HEK293 (cell line): Measurements from ENCODE around the gene RGL3.

Experiments
- CTCF ChIA-PET: fragments of 350-600 bp; formaldehyde crosslinking; extraction: SDS; loops from one replicate; lab custom pipeline; 2021; ENCODE audit warnings: antibody characterized with exemption; lab: Yijun Ruan, JAX
- POLR2A ChIA-PET: fragments of 300-600 bp; formaldehyde crosslinking; extraction: SDS; loops from one replicate; lab custom pipeline; 2020; ENCODE audit warnings: antibody characterized with exemption, inconsistent platforms; lab: Yijun Ruan, JAX
- H3K27ac ChIP-seq: fragments of 200-500 bp; sonication (Bioruptor generic); 2 replicates; pipeline ENCODE4 v1.5.1; 2014; ENCODE audit warnings: low read depth, low read length, control low read depth, inconsistent platforms; ENCODE audit errors: extremely low read depth
- H3K36me3 ChIP-seq, 2 experiments: fragments of 200-500 bp in 1 of 2; sonication (Bioruptor generic) in 1 of 2; 1 replicate in 1 of 2; 2 replicates in 1 of 2; pipeline ENCODE4 v1.5.1; 2014 to 2017; ENCODE audit warnings: inconsistent platforms in 2 of 2, low read length in 2 of 2; ENCODE audit not compliant: control insufficient read depth in 2 of 2, insufficient read depth in 1 of 2
- H3K4me1 ChIP-seq: fragments of 200-500 bp; sonication (Bioruptor generic); 2 replicates; pipeline ENCODE4 v1.5.1; 2014; ENCODE audit warnings: mild to moderate bottlenecking, low read length, inconsistent platforms; ENCODE audit not compliant: control insufficient read depth, insufficient read depth
- H3K4me3 ChIP-seq: 2 replicates; pipeline ENCODE4 v1.5.1; 2011; ENCODE audit warnings: low read depth, mild to moderate bottlenecking, control low read depth, low read length, moderate library complexity
- H3K9me3 ChIP-seq: fragments of 200-500 bp; sonication (Bioruptor generic); 2 replicates; pipeline ENCODE4 v1.5.1; 2014; ENCODE audit warnings: low read depth, low read length, inconsistent platforms; ENCODE audit not compliant: control insufficient read depth, insufficient read depth
- BCL11B ChIP-seq: fragments of 450-650 bp; formaldehyde crosslinking; IDR thresholded peaks from 2 replicates; pipeline ENCODE4 v1.5.1; 2016; ENCODE audit warnings: low read depth, missing biosample characterization, missing genetic modification characterization
- GLIS2 ChIP-seq: fragments of 450-650 bp; formaldehyde crosslinking; IDR thresholded peaks from 2 replicates; pipeline ENCODE4 v1.5.1; 2016; ENCODE audit warnings: missing biosample characterization, missing genetic modification characterization
- KLF9 ChIP-seq: fragments of 450-650 bp; formaldehyde crosslinking; IDR thresholded peaks from 2 replicates; pipeline ENCODE4 v1.5.1; 2016; ENCODE audit warnings: missing biosample characterization, missing genetic modification characterization, low read depth
- SP2 ChIP-seq: fragments of 450-650 bp; formaldehyde crosslinking; IDR thresholded peaks from 2 replicates; pipeline ENCODE4 v1.5.1; 2016; ENCODE audit warnings: missing biosample characterization, missing genetic modification characterization
- SP7 ChIP-seq: fragments of 450-650 bp; formaldehyde crosslinking; IDR thresholded peaks from 2 replicates; pipeline ENCODE4 v1.5.1; 2016; ENCODE audit warnings: missing biosample characterization, missing genetic modification characterization
- ZNF37A ChIP-seq: fragments of 450-650 bp; IDR thresholded peaks from 2 replicates; pipeline ENCODE4 v1.5.1; 2018; ENCODE audit warnings: missing biosample characterization, missing genetic modification characterization
- ZNF426 ChIP-seq: fragments of 450-650 bp; formaldehyde crosslinking; IDR thresholded peaks from 2 replicates; pipeline ENCODE4 v1.5.1; 2017; ENCODE audit warnings: missing biosample characterization, missing genetic modification characterization, mild to moderate bottlenecking, inconsistent platforms, moderate library complexity
- ZSCAN16 ChIP-seq: fragments of 450-650 bp; formaldehyde crosslinking; IDR thresholded peaks from 2 replicates; pipeline ENCODE4 v1.5.1; 2016; ENCODE audit warnings: missing biosample characterization, missing genetic modification characterization
- TF ChIP-seq, protein P1 (sequence below): fragments of 450-650 bp; IDR thresholded peaks from 2 replicates; pipeline ENCODE4 v1.5.1; 2018; ENCODE audit warnings: missing biosample characterization, missing genetic modification characterization
- TF ChIP-seq, protein P2 (sequence below): fragments of 450-650 bp; formaldehyde crosslinking; IDR thresholded peaks from 2 replicates; pipeline ENCODE4 v1.5.1; 2017; ENCODE audit warnings: missing biosample characterization, missing genetic modification characterization
- TF ChIP-seq, protein P3 (sequence below): fragments of 450-650 bp; formaldehyde crosslinking; IDR thresholded peaks from 2 replicates; pipeline ENCODE4 v1.5.1; 2016; ENCODE audit warnings: missing biosample characterization, missing genetic modification characterization
- TF ChIP-seq, protein P4 (sequence below): fragments of 450-650 bp; formaldehyde crosslinking; IDR thresholded peaks from 2 replicates; pipeline ENCODE4 v1.5.1; 2016; ENCODE audit warnings: missing biosample characterization, missing genetic modification characterization
- TF ChIP-seq, protein P5 (sequence below): fragments of 450-650 bp; formaldehyde crosslinking; IDR thresholded peaks from 2 replicates; pipeline ENCODE4 v1.5.1; 2016; ENCODE audit warnings: missing biosample characterization, missing genetic modification characterization

The RGL3 gene

DNA sequence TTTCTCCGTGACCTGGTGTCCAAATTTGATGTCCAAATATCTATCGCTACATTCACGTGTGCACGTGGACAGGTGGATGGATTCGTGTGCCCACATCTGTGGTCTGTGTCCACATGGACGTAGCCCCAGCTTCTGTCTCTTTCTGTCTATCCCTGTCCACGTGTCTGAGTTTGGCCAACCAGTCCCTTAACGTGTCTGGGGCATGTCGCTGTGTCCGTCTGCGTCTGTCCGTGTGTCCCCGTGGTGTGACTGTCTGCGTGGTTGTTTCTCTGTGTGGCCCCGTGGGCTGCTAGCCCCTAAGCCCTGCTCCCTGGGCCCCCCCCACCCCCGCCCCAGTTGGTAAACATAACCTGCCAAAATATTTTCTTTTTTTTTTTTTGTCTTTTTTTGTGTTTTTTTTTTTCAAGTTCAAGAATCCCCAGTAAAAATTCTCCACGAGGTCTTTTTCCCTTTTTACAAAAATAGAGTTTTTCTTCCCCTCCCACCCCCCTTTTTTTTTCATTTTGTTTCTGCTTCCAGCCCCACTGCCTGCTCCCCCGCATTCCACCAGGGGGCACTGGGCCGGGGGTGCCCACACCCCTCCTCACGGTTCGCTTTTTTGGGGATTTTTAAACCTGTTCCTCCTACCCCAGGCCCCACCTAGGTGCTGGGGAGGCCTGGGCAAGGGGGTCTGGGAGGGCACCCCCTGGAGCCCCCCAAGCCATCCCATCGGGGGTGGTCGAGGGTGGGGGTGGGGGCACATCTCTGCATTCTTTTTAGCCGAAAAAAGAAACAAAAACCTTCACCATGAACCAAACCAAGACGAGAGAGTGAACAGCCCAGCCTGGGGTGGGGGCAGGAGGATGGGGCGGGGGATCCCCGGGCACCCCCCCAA is 34.6 kb upstream of the RGL3 start (continued):
- 0 out of 2 replicates have a peak, but pooled peaks have one; percentile 20 for TF ChIP-seq GLIS2 (tag by site-specific recombination)
- TF ChIP-seq, protein P1, sequence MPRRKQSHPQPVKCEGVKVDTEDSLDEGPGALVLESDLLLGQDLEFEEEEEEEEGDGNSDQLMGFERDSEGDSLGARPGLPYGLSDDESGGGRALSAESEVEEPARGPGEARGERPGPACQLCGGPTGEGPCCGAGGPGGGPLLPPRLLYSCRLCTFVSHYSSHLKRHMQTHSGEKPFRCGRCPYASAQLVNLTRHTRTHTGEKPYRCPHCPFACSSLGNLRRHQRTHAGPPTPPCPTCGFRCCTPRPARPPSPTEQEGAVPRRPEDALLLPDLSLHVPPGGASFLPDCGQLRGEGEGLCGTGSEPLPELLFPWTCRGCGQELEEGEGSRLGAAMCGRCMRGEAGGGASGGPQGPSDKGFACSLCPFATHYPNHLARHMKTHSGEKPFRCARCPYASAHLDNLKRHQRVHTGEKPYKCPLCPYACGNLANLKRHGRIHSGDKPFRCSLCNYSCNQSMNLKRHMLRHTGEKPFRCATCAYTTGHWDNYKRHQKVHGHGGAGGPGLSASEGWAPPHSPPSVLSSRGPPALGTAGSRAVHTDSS (tag by site-specific recombination): no peak
- TF ChIP-seq KLF9: no peak
- no peak for TF ChIP-seq SP2 (tag by site-specific recombination)
- TF ChIP-seq BCL11B (tag by site-specific recombination): no peak
- no peak for TF ChIP-seq SP7 (tag by site-specific recombination)
- TF ChIP-seq ZNF426 (tag by site-specific recombination): no peak
- TF ChIP-seq, protein P2, sequence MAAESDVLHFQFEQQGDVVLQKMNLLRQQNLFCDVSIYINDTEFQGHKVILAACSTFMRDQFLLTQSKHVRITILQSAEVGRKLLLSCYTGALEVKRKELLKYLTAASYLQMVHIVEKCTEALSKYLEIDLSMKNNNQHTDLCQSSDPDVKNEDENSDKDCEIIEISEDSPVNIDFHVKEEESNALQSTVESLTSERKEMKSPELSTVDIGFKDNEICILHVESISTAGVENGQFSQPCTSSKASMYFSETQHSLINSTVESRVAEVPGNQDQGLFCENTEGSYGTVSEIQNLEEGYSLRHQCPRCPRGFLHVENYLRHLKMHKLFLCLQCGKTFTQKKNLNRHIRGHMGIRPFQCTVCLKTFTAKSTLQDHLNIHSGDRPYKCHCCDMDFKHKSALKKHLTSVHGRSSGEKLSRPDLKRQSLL (tag by site-specific recombination): no peak

DNA sequence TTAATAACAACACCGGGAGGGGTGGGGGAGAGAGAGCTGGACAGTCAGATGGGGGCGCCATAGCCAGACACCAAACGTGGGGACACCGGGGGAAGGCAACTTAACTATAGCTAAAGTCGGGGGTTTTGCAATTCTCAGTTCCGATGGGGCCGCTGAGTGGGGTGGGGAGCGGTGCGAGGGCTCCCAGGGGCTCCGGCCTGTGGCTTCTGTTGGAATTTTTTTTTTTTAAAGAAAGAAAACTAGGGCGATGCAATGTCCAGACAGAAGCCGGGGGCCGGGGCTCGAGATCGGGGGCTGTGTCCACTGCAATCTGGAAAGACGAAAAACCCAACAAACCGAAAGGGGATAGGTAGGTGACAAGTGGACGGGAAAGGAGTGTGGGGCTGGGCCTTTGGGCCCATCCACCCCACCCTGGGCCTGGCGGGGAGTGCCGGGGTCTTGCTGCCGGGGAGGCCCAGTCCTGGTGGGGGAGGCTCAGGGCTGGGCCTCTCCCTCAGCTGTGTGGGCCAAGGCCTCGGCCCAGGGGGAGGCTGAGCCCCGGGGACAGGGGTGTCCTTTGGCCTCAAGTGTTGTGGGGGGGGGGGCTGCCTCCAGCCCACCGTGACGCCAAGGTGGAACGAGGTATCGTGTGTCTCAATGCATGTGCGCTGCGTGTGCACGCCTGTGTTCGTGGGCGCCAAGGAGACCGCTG is 33.7 kb upstream of the RGL3 start:
- Histone ChIP-seq H3K4me3 (no peak overlapping the region), H3K36me3 (peaks cover 10 to 25% of the 10 kb centered on the region in 2 experiments; a peak in 2 of 3 replicates), H3K4me1 (no peaks in the 10 kb centered on the region), H3K27ac (no peak overlapping the region), H3K9me3 (no peaks in the 10 kb centered on the region)
- TF ChIP-seq, protein P3, sequence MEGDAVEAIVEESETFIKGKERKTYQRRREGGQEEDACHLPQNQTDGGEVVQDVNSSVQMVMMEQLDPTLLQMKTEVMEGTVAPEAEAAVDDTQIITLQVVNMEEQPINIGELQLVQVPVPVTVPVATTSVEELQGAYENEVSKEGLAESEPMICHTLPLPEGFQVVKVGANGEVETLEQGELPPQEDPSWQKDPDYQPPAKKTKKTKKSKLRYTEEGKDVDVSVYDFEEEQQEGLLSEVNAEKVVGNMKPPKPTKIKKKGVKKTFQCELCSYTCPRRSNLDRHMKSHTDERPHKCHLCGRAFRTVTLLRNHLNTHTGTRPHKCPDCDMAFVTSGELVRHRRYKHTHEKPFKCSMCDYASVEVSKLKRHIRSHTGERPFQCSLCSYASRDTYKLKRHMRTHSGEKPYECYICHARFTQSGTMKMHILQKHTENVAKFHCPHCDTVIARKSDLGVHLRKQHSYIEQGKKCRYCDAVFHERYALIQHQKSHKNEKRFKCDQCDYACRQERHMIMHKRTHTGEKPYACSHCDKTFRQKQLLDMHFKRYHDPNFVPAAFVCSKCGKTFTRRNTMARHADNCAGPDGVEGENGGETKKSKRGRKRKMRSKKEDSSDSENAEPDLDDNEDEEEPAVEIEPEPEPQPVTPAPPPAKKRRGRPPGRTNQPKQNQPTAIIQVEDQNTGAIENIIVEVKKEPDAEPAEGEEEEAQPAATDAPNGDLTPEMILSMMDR (tag by site-specific recombination): 0 out of 2 replicates have a peak, but pooled peaks have one; percentile 16
- TF ChIP-seq ZSCAN16 (tag by site-specific recombination): no peak
- ChIA-PET POLR2A (interaction anchor here (0.7 to 1.0 kb wide), 2 partner anchors 10 to 71 kb away, joined by 5 read pairs; no protein-coding TSS in a partner anchor), CTCF (interaction anchor here (0.6 to 1.6 kb wide), 10 partner anchors 9 to 161 kb away, joined by 3 to 6 read pairs (median 4); partner anchors contain the start of gene RAB3D)

DNA sequence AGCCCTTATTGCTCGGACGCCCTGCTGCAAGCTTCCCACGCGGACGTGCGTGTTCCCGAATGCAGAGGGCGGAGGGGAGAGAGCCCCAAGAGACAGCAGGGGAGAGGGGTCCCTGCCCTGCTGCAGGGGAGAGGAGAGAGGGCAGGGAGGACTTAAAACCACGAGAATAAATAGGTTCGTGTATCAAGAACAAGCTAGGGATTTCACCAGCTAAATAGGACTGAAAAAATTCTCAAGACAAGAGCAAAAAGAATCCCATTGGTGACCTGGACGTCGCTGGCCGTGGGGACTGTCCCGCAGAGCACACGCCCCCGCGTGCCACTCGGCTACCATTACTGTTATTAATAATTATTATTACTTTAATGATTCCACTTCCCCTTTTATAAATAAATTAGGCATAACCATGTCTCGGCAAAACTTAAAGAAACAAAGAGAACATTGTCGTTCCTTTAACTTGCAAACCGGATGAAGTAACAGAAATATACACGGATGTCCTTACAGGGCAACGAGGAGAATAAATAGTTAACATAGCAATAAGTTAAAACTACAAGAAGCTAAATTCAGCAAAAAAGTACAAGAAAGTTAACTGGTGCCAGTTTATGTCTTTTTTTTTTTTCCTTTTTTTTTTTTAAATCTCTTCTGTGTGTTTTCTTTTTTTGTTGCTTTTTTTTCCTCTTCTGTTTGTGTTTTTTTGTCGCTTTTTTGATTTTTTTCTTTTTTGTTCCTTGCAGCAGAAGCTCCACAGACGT is 32.9 kb upstream of the RGL3 start:
- ChIA-PET CTCF (interaction anchor here (0.6 to 1.6 kb wide), 11 partner anchors 8 to 198 kb away, joined by 3 to 6 read pairs (median 4); partner anchors contain the start of gene RAB3D), POLR2A (interaction anchor here (0.6 to 1.2 kb wide), 4 partner anchors 11 to 1061 kb away, joined by 3 to 5 read pairs (median 4); no protein-coding TSS in a partner anchor)
- H3K4me1 ChIP-seq: no peaks in the 10 kb centered on the region
- H3K27ac ChIP-seq: no peak overlapping the region
- TF ChIP-seq, protein P4, sequence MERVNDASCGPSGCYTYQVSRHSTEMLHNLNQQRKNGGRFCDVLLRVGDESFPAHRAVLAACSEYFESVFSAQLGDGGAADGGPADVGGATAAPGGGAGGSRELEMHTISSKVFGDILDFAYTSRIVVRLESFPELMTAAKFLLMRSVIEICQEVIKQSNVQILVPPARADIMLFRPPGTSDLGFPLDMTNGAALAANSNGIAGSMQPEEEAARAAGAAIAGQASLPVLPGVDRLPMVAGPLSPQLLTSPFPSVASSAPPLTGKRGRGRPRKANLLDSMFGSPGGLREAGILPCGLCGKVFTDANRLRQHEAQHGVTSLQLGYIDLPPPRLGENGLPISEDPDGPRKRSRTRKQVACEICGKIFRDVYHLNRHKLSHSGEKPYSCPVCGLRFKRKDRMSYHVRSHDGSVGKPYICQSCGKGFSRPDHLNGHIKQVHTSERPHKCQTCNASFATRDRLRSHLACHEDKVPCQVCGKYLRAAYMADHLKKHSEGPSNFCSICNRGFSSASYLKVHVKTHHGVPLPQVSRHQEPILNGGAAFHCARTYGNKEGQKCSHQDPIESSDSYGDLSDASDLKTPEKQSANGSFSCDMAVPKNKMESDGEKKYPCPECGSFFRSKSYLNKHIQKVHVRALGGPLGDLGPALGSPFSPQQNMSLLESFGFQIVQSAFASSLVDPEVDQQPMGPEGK (tag by site-specific recombination): 0 out of 2 replicates have a peak, but pooled peaks have one; percentile 27
- TF ChIP-seq, protein P5, sequence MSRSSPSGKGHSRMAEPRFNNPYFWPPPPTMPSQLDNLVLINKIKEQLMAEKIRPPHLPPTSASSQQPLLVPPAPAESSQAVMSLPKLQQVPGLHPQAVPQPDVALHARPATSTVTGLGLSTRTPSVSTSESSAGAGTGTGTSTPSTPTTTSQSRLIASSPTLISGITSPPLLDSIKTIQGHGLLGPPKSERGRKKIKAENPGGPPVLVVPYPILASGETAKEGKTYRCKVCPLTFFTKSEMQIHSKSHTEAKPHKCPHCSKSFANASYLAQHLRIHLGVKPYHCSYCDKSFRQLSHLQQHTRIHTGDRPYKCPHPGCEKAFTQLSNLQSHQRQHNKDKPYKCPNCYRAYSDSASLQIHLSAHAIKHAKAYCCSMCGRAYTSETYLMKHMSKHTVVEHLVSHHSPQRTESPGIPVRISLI (tag by site-specific recombination): peak; percentile 90
- TF ChIP-seq ZNF37A (tag by site-specific recombination): no peak
- H3K36me3 ChIP-seq: peaks cover 10 to 32% of the 10 kb centered on the region in 2 experiments; a peak in 2 of 3 replicates
- H3K9me3 ChIP-seq: no peaks in the 10 kb centered on the region
- no peak overlapping the region for H3K4me3 ChIP-seq
